GM03348 (cell line): ENCODE measurements around the gene TPBGL.
"Not testable (repeated sequence)": the region's sequence is repeated elsewhere in the genome, so short reads cannot be mapped to it uniquely, and the experiment has no call there.

Source experiments
- DNase-seq: peaks from one replicate; pipeline ENCODE4 v3.0.0; 2012; ENCODE audit warnings: low spot score

The TPBGL gene

GRCh38 chr11:75272821-75273301 lies 32.3 kb downstream of the TPBGL start:
- DNase-seq, result no peak

- no peak for DNase-seq
These were observed 33.1 kb downstream of the TPBGL start for GRCh38 chr11:75273411-75274391.

GRCh38 chr11:75274716-75275115 lies 34.1 kb downstream of the TPBGL start:
- DNase-seq, result not testable (repeated sequence)

GRCh38 chr11:75275581-75275980 lies 35.0 kb downstream of the TPBGL start:
- DNase-seq, result no peak

GRCh38 chr11:75276186-75276585 lies 35.6 kb downstream of the TPBGL start:
- no peak for DNase-seq

GRCh38 chr11:75276686-75277085 lies 36.1 kb downstream of the TPBGL start:
- no peak for DNase-seq

- no peak for DNase-seq
These were observed 36.7 kb downstream of the TPBGL start for GRCh38 chr11:75277211-75277805.

GRCh38 chr11:75277991-75278790 lies 37.6 kb downstream of the TPBGL start:
- DNase-seq, result no peak

GRCh38 chr11:75279273-75279672 lies 38.7 kb downstream of the TPBGL start:
- DNase-seq, result no peak

- DNase-seq, result peak; percentile 93
These were observed 39.7 kb downstream of the TPBGL start for GRCh38 chr11:75280227-75280701.

- DNase-seq, result no peak
These were observed 40.3 kb downstream of the TPBGL start for GRCh38 chr11:75280770-75281468.

GRCh38 chr11:75281469-75282095 lies 41.0 kb downstream of the TPBGL start:
- DNase-seq, result no peak

GRCh38 chr11:75283391-75283931 lies 42.9 kb downstream of the TPBGL start:
- DNase-seq, result no peak

GRCh38 chr11:75285776-75286360 lies 45.3 kb downstream of the TPBGL start:
- no peak for DNase-seq

- DNase-seq, result no peak
These were observed 46.4 kb downstream of the TPBGL start for GRCh38 chr11:75286826-75287465.

GRCh38 chr11:75287579-75287978 lies 47.0 kb downstream of the TPBGL start:
- no peak for DNase-seq

GRCh38 chr11:75289511-75289760 lies 48.9 kb downstream of the TPBGL start:
- no peak for DNase-seq

GRCh38 chr11:75289919-75290318 lies 49.3 kb downstream of the TPBGL start:
- no peak for DNase-seq

GRCh38 chr11:75291741-75292140 lies 51.2 kb downstream of the TPBGL start:
- no peak for DNase-seq

- DNase-seq, result no peak
These were observed 52.4 kb downstream of the TPBGL start for GRCh38 chr11:75292943-75293342.
